SHP77 (cell line): ENCODE results near the gene MINAR2.
A peak's percentile ranks its signal among the peaks of the same experiment; 100 is the strongest.

Source experiments
- DNase-seq, 2 experiments: peaks; one replicate each; lab custom pipeline; 2025; lab: John Stamatoyannopoulos, UW

The MINAR2 gene

GRCh38 chr5:129771058-129771838 lies 23.4 kb downstream of the MINAR2 start:
- DNase-seq: peak; percentile 61 to 64

- no peak for DNase-seq
These were observed 25.5 kb downstream of the MINAR2 start for GRCh38 chr5:129773376-129773775.

- no peak for DNase-seq
These were observed 33.7 kb downstream of the MINAR2 start for GRCh38 chr5:129781594-129781993.

GRCh38 chr5:129803403-129803802 lies 55.5 kb downstream of the MINAR2 start:
- no peak for DNase-seq

- no peak for DNase-seq
These were observed 56.8 kb downstream of the MINAR2 start for GRCh38 chr5:129804705-129805104.

GRCh38 chr5:129807162-129807814 lies 59.4 kb downstream of the MINAR2 start:
- no peak for DNase-seq
